Activated naive CD8-positive, alpha-beta T cell treated with anti-CD3 and anti-CD28 coated beads, Interleukin-2, amount 50 U/mL, for 16 hours (primary cell): ENCODE measurements around the gene KAZN.
"Not testable (repeated sequence)": the region's sequence is repeated elsewhere in the genome, so short reads cannot be mapped to it uniquely, and the experiment has no call there.

Experiments
- DNase-seq: peaks from one replicate; pipeline ENCODE4 v3.0.0-alpha.2; 2020; ENCODE audit warnings: low read depth, low spot score

The KAZN gene

GRCh38 chr1:14598498-14599182 lies at the start of gene KAZN:
Gene KAZN, plus strand, starts transcription at chr1:14598685.
- no peak for DNase-seq

DNA sequence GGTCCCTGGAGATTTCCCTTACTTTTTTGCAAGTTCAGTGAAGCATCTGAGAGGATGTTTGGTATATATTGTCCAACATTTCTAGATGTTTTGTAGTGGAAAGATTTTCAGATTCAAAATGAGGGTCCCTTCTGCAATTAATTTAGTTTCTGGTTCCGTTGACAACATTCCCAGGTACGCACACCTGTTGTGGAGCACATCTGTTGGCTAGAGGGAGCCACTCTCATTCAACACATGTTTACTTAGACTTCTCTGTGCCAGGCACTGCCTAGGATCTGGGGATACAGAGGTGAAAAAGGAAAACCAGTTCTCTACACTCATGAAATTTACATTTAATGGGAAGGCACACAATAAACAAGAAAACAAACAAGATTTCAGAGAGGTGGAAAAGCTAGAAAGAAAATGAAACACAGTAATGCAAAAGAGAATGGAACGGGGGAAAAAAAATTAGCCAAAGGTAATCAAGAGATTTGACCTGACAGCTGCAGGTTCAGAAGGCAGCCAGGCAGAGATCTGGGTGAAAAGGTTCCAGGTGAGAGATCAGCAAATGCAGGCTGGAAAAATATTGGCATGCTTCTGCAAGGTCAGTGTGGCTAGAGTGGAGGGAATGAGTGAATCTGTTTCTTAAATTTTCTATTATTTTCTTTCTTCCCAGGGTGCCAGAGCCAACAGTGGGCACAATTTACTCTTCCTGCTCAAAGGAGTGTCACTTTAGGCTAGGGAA lies 48.4 kb upstream of the KAZN start:
- no peak for DNase-seq

GRCh38 chr1:14551386-14551785 lies 47.1 kb upstream of the KAZN start:
- DNase-seq: no peak

DNA sequence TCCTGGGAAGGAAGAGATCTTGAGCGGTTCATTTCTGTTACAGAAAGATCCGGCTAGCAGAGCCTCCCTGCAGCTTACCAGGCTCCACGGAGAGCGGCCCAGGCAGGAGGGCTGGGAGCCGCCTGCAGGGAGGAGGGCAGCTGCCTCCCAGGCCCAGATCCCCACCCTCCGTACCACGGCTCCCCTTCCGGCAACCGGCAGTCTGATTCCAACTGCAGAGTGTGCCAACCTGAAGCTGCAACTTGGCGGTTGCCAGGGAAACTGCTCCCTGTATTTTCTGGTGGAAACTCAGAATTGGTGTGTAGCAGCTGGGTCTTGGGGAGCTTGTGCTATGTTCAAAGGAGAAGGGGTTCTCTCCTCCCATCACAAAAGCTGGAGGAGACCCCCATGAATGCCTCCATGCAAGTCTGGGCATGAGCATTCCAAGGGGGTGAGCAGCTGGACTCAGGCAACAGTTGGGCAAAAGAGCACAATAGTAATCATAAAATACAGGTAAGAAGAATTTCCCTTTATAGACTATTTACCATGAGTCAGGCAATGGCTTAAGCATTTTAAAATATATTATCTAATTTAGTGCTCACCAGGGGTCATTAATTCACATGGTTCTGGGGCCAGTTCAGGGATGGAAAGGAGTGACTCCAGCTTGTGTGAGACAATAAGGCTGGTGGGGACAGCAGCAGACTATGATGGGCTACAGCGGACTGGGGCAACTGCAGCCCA lies 46.1 kb upstream of the KAZN start:
- no peak for DNase-seq

GRCh38 chr1:14553711-14554110 lies 44.8 kb upstream of the KAZN start:
- no peak for DNase-seq

DNA sequence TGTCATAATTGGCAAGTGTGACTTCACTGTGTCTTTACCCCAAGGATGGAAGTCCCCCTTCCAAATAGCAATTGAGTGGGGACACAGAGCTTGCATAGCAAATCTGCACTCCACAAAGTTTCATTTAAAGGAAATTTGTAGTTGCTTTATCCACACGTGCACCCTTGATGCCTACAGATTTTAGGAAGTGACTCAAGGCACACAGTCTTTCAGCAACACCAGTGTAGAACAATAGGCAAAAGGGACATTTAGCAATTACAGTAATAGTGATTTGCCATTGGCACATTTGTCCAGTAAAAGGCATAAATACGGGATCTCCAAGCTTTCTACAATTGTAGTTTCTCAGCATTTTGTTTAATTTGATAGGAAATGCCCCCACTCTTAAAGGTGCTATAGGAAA lies 43.4 kb upstream of the KAZN start:
- no peak for DNase-seq

GRCh38 chr1:14561014-14561693 lies 37.3 kb upstream of the KAZN start:
- DNase-seq: no peak

DNA sequence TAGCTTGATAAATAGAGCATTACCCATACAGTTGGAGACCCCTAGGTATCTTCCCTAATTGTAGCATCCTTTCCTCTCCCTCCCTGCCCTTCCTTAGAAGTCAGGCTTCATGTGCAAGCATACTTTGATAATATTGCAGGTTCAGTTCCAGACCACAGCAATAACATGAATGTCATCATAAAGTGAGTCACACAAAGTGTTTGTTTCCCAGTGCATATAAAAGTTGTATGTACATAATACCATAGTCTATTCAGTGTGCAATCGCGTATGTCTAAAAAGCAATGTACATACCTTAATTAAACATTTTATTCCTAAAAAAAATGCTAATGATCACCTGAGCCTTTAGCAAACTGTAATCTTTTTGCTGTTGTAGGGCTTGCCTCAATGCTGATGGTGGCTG lies 33.4 kb upstream of the KAZN start:
- no peak for DNase-seq

DNA sequence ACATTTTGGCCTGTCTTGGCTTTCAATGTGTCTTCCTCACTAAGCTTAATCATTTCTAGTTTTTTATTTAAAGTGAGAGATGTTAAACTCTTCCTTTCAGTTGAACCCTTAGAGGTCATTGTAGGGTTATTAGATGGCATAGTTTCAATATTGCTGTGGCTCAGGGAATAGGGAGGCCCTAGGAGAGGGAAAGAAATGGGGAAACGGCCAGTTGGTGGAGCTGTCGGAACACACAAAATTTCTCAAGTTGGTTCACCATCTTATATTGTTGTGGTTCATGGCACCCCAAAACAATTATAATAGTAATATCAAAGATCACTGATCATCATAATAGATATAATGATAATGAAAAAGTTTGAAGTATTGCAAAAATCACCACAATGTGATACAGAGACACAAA lies 31.4 kb upstream of the KAZN start:
- DNase-seq: no peak

DNA sequence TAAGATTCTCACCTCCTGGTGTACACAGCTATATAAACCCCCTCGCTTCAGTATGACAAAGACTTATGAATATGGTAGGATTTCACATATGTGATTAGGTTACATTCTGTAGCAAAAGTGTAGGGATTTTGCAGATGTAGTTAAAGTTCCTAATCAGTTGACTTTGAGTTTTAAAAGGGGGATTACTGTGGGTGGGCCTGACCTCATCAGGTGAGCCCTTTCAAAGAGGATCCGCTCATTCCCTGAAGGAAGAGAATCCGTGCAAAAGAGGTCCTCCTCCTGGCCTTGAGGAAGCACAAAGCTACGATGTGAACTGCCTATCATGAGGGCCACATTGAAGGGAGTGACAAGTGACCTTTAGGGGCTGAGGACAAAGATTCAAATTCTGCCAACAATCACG lies 30.6 kb upstream of the KAZN start:
- no peak for DNase-seq

GRCh38 chr1:14568716-14569355 lies 29.6 kb upstream of the KAZN start:
- no peak for DNase-seq

GRCh38 chr1:14570514-14570913 lies 28.0 kb upstream of the KAZN start:
- DNase-seq: no peak

DNA sequence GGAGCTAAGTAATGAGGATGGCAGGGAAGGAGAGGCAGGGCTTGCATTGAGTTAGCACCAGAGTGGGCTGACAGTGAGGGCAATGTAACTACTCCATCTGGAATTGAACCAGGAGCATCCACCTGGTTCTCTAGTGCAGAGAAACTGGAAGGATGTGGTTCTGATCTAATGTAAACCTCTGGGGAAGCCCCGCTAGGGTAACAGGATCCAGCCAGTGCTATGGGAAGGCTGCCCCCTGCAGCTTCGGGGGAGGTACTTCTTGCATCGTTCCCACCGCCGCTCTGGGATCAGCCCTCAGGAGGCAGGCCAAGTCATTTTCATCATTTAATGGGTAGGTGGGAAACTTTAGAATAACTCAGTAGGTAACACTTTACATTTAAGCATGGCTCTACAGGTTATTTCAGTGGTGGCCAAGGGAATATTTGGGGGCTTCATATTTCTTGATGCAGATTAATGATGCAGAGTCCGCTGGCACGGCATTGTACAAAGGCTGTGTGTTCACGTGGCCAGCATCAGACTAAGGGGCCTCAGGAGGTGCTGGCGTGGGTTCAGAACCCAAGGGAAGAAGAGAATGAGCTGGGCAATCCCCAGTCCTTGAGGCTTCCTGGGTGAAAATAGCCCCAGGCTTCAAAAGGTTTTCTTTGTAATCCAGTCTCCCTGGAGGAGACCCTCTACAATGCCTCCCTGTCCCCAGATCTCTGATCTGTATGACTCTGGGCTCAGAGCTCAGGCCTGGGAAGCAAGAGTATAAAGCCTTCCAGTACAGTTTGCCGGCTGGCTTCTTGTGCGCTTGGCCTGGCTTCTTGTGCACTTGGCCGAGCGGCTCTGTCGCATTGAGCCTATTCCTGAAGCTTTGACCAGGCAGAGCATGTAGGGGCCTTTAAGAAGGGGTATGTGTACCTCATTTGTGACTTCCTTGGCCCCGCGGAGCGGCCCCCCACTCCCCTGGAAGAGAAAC lies 26.4 kb upstream of the KAZN start:
- DNase-seq: no peak

GRCh38 chr1:14572861-14573260 lies 25.6 kb upstream of the KAZN start:
- no peak for DNase-seq

- DNase-seq: no peak
Measured at GRCh38 chr1:14576155-14576554, 22.3 kb upstream of the KAZN start.

GRCh38 chr1:14577261-14577660 lies 21.2 kb upstream of the KAZN start:
- DNase-seq: no peak

DNA sequence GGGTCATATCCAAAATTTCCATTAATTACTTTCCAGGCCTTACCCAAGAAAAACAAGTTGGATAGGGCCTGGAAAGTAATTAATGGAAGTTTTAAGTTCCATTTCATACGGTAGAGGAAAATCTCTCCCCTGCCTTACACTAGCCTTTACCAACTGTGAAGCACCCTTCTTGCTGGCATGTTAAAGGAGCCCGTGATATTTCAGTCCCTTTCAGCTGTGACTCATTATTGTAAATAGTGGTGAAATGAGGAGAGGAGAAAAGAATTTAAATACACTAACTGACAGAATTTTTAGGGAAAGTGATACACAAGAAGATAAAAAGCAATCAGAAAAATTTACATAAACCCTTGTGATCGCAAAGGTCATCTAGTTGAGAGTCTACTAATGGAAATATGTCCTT lies 20.3 kb upstream of the KAZN start:
- DNase-seq: no peak

DNA sequence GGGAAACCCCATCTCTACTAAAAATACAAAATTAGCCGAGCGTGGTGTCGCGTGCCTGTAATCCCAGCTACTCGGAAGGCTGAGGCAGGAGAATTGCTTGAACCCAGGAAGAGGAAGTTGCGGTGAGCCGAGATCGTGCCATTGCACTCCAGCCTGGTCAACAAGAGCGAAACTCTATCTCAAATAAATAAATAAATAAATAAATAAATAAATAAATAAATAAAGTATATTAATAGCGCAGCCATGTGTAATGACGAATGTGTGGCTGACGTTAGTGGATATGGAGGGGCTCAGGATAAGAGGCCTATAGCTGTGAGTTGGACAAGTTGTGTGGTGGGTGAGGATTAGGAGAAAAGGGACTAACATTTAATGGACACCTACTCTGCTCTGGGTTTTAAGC lies 18.2 kb upstream of the KAZN start:
- not testable (repeated sequence) for DNase-seq

DNA sequence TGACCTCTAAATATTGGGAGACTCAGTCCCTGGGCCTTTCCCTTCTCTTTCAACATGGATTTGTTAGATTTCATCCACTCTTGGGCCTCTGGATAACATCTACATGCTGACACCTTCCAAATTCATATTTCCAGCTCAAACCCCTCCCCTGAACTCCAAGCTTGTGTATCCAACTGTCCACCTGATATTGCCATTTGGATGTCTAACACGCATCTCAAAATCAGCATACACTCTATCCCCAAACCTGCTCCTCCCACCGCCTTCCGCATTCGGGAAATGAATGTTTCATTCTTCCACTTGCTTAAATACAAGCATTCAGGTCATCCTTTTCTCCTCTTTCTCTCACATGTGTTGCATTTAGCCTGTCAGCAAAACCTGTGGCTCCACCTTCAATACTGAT lies 17.5 kb upstream of the KAZN start:
- DNase-seq: no peak

- no peak for DNase-seq
Measured at GRCh38 chr1:14583788-14584187, 14.7 kb upstream of the KAZN start.

- DNase-seq: no peak
Measured at GRCh38 chr1:14585728-14586127, 12.8 kb upstream of the KAZN start.
